DMS79 (cell line): ENCODE measurements around the gene SLC17A2.

Experiments used
- DNase-seq: peaks from one replicate; lab custom pipeline; 2025; lab: John Stamatoyannopoulos, UW

The SLC17A2 gene

GRCh38 chr6:25883536-25883935 is 47.0 kb downstream of the SLC17A2 start:
- no peak for DNase-seq

GRCh38 chr6:25882051-25882496 is 48.4 kb downstream of the SLC17A2 start:
- no peak for DNase-seq

GRCh38 chr6:25880601-25881000 is 49.9 kb downstream of the SLC17A2 start:
- no peak for DNase-seq

GRCh38 chr6:25878721-25879322 is 51.7 kb downstream of the SLC17A2 start:
- no peak for DNase-seq

- DNase-seq, result no peak
Measured at GRCh38 chr6:25875926-25876602, 54.4 kb downstream of the SLC17A2 start.

- DNase-seq, result no peak
Measured at GRCh38 chr6:25875563-25875905, 55.0 kb downstream of the SLC17A2 start.

GRCh38 chr6:25874822-25875562 is 55.5 kb downstream of the SLC17A2 start:
- DNase-seq, result no peak

GRCh38 chr6:25874118-25874517 is 56.4 kb downstream of the SLC17A2 start, which contains the start of gene SLC17A3:
Gene SLC17A3 (minus strand): TSS chr6:25874243. CDS start chr6:25868387, 5,856 bp downstream.
- no peak for DNase-seq

GRCh38 chr6:25872814-25873213 is 57.7 kb downstream of the SLC17A2 start:
- no peak for DNase-seq

- DNase-seq, result no peak
Measured at GRCh38 chr6:25869840-25870239, 60.7 kb downstream of the SLC17A2 start.

GRCh38 chr6:25868436-25869183 is 61.9 kb downstream of the SLC17A2 start:
- no peak for DNase-seq

GRCh38 chr6:25866011-25866410 is 64.5 kb downstream of the SLC17A2 start:
- DNase-seq, result no peak

- no peak for DNase-seq
Measured at GRCh38 chr6:25863360-25863759, 67.1 kb downstream of the SLC17A2 start.
